DMS153 (cell line): ENCODE results near the gene PRKACG.

Experiments used
- DNase-seq: peaks from one replicate; lab custom pipeline; 2025; lab: John Stamatoyannopoulos, UW

PRKACG gene

DNA sequence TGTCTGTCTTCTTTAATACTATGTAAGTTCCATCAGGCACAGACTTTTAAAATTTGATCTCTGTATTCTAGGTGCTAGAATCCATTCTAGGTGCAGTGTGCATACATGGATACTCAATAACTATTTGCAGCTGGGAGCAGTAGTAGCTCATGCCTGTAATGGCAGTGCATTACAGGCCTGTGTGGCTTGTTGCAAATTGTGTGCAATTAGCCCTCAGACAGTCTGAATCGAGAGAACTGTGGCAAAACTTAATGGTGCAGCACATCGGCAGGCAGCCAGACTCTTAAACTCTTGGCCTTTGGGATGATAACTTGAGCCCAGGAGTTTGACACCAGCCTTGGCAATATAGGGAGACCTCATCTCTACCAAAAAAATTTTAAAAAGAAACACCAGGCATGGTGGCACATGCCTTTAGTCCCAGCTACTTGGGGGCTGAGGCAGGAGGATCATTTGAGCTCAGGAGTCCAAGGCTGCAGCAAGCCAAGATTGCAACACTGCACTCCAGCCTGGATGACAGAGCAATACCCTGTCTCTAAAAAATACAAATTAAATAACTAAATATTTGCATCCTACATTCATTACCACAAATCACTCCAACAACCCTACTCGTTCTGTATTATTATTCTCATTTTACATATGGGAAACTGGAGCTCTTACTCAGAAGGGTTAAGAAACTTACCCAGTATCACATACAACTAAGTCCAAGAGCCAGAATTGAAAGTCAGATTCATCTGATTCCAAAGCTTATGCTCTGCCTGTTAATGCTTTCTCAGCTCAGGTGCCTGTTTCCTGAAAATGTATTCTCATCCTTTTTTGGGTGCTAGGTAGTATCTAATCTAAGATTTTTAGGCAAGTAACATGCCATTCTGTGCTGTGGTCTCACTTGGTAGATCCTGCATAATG lies 30.1 kb downstream of the PRKACG start:
- no peak for DNase-seq

DNA sequence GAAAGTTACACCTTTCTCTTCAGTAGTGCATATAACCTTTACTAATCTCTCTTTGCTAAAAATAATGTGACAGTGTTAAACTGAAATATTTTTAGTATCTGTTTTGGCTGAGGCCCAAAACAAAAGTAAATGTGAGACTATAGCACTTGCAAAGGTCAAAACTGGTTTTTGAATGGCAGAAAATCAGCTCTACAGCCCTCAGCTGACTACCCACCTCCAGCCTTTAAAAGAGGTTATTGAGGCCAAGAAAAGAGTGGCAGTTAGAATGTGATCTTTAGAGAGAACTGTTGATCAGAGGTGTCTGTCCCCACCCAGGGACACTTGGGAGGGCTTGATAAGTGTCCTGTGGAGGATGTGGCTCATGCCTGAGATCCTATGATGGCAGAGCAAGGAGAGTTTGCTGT lies 30.9 kb downstream of the PRKACG start:
- DNase-seq, result no peak

DNA sequence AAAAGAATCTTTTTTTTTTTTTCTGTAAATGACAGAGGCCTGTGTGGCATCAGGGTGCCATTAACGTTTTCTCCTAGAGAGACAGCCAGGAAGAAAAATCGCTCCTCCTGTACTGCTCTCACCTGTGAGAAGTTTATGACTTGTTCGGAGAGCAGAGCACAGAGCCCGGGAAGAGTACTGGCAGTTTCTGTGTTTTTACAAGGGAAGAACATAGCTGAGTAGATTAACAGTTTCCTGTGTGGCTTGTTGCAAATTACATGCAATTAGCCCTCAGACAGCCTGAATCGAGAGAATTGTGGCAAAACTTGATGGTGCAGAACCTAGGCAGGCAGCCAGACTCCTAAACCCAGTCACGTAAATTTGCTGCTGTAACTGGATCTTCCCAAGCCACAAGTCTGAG lies 32.1 kb downstream of the PRKACG start:
- peak; percentile 96 for DNase-seq

GRCh38 chr9:68980341-68980914 lies 33.5 kb downstream of the PRKACG start:
- no peak for DNase-seq

GRCh38 chr9:68979538-68980314 lies 34.2 kb downstream of the PRKACG start:
- DNase-seq, result peak; percentile 50

DNA sequence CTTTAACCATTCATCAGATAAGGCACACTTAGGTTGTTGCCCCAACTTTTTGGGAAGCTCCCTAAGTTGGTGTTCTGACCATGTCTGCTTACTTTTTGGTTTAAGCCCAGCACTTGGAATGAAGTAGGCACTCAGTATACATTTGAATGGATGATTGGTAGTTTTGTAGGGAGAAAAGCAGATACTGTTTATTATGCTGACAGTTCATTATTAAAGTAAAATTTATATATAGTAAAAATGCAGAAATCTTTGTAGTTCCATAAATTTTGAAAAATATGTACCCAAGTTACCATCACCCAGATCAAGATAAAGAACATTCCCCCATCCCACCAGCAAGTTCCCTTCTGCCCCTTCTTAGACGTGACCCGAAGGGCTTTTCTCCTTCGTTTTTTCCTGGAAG lies 35.4 kb downstream of the PRKACG start:
- no peak for DNase-seq

- no peak for DNase-seq
These were observed 35.8 kb downstream of the PRKACG start for GRCh38 chr9:68978066-68978465.

GRCh38 chr9:68975365-68976043 lies 38.4 kb downstream of the PRKACG start:
- no peak for DNase-seq

- no peak for DNase-seq
These were observed 39.0 kb downstream of the PRKACG start for GRCh38 chr9:68974901-68975300.

DNA sequence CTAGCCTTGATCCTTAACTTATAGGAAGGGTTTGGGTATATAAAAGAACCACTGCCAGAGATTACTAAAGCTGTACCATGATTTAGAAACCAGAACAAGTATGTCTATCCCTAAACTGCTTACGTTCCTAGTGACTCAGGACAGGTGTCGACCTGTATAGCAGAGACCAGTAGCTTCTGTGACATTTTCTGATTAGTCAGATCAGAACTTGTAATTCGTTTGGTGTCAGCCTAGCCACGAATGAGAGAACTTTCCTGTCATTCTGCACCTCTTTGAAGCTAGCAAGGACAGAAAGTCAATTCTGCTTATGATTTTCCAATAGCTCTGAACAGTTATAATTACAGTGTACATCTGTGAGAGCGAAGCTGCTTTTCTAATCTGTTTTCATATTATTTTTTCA lies 39.5 kb downstream of the PRKACG start:
- no peak for DNase-seq

DNA sequence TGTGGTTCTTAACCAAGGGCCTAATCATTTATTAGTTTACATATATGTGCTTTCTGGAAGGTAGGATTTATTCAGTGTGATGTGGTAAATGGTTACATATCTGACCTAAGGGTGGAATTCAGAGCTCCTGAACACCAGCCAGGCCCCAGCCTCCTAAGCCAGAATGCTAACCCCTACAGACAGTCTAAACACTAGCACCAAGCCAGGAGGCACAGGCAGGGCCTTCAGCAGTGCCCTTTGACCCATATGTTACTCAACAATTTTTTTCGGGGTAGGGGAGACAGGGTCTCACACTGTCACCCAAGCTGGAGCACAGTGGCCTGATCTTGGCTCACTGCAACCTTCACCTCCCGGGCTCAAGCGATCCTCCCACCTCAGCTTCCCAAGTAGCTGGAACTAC lies 40.3 kb downstream of the PRKACG start:
- DNase-seq, result no peak

DNA sequence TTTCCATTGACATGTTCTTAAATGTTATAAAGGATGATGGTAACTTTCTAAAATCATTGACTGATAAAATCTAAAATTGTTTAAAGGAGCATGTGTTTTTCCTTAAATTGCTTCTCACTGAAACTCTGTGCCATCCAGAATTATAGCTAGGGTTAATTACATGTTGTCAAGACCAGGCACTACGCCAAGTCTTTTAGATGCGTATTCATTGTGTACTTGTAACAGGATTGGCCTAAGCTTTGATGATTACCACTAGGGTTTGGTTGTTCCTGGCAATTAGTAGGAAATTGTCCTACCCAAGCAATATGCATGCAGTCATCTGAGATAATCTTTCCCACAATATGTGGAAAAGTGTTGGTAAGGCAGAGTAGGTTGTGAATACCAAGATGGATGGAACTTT lies 43.8 kb downstream of the PRKACG start:
- DNase-seq, result peak; percentile 96

DNA sequence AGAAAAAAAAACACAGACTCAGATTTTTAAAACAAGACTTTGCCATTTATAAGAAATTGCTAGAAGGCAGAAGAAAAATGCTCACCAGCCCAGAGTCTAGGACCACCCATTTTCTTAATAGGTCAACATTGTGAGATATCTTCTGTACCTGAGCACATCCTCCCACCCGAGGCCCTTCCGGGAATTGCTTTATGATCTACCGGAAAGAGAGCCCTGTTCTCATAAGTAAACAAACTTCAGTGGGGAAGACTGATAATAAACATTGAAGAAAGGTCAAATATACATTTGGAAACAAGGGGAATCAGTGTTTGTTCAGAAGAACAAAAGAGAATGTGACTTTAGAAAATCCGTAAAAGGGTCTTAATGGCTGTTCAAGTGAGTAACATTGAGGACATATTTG lies 44.4 kb downstream of the PRKACG start:
- peak; percentile 78 for DNase-seq

DNA sequence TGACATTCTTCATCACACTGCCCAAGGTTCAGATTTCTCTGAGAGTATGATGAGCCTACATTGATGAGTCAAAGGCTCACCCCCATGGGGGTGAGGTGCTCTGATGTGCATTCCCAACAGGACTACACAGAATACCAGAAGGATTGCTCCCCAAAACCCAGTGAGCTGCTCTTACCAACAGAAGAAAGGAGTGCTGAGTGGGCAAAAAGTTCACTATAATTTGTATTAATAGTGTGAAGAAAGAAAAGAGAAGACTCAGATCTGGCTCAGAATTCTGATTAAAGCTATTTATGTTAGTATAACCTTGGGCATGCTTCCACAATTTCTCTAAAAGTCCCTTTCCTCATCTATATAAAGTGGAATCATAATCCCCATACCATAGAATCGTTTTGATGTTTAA lies 46.1 kb downstream of the PRKACG start:
- no peak for DNase-seq

DNA sequence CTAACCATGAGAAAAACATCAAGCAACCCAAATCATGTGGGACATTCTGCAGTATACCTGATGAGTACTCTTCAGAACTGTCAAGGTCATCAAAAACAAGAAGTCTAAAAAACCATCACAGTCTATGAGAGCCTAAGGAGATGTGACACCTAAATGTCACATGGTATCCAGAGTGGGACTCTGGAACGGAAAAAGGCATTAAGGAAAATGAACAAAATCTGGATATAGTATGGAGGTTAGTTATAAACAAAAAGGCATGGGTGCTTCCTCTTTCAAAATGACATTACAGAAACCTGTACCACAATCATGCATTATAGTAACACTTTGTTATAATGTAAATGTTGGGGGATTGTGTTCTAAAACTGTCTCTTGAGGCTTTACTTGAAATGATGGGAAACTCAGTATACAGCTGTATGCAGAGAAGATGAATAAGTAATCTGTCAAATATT lies 47.4 kb downstream of the PRKACG start:
- DNase-seq, result no peak

GRCh38 chr9:68964765-68965164 lies 49.1 kb downstream of the PRKACG start:
- no peak for DNase-seq

- DNase-seq, result no peak
These were observed 49.8 kb downstream of the PRKACG start for GRCh38 chr9:68964102-68964541.

DNA sequence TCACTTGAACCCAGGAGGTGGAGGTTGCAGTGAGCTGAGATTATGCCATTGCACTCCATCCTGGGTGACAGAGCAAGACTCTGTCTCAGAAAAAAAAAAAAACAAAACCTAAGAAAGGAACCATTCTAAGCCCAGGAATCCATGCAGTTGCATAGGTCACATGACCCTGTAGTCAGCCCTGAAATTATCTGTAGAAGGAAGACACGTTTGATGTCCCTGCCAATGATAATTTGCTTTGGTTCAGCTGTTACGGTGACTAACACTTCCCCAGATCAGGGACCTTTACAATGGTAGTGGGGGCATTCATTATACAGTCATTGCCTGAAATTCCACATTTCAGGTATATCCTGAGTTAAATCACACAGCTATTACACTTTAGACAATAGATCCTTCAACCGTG lies 50.5 kb downstream of the PRKACG start:
- DNase-seq, result no peak
